GM18517 (cell line): ENCODE results near the gene GRIN3A.

ENCODE experiments used
- ATAC-seq: cut with Tn5 transposase; IDR thresholded peaks from one replicate; pipeline ENCODE4 v1.9.1; 2021; ENCODE audit warnings: mild to moderate bottlenecking, moderate library complexity; ENCODE audit not compliant: unreplicated experiment

The GRIN3A gene

GRCh38 chr9:101533334-101534204 lies 204.9 kb downstream of the GRIN3A start, which contains the start of gene RNF20:
Gene RNF20, plus strand, starts transcription at chr9:101533853. Its CDS starts 1,571 bp downstream, at chr9:101535424.
- ATAC-seq: peak; percentile 99

DNA sequence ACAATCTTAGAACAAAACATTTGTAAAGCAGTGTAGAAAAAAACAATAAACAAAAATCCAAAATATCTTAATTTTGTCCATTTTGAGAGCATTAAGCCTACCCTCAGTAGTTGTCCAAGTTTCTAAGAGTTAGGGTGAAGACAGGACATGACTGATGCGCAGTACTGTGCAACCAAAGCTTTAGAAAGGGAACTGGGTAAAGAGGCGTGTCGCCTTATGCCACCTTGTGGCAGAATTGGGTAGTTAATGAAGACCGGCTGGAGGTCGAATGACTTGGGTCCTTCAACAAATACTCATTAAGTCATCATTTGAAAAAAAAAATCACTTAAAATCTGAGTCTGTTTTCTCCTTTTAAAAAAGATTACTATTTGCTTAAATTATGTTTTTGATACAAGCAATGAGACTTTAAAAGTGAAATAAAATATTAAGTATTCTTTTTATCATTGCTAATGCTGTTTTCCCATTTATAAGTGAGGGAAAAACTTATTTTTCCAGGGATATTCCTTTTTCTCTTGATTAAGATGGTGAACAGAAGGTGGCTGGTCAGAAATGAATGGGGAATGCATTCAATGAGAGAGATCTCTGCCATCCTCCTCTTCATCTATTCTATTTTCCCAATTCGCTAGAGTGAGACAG lies 208.3 kb downstream of the GRIN3A start:
- peak; percentile 41 for ATAC-seq

GRCh38 chr9:101528015-101528414 lies 210.4 kb downstream of the GRIN3A start:
- ATAC-seq: no peak

GRCh38 chr9:101527066-101527465 lies 211.4 kb downstream of the GRIN3A start:
- ATAC-seq: no peak

- ATAC-seq: no peak
These were observed 214.1 kb downstream of the GRIN3A start for GRCh38 chr9:101524371-101524770.
